Measurements from ENCODE around the gene DNAH1.

DNAH1 gene

DNA sequence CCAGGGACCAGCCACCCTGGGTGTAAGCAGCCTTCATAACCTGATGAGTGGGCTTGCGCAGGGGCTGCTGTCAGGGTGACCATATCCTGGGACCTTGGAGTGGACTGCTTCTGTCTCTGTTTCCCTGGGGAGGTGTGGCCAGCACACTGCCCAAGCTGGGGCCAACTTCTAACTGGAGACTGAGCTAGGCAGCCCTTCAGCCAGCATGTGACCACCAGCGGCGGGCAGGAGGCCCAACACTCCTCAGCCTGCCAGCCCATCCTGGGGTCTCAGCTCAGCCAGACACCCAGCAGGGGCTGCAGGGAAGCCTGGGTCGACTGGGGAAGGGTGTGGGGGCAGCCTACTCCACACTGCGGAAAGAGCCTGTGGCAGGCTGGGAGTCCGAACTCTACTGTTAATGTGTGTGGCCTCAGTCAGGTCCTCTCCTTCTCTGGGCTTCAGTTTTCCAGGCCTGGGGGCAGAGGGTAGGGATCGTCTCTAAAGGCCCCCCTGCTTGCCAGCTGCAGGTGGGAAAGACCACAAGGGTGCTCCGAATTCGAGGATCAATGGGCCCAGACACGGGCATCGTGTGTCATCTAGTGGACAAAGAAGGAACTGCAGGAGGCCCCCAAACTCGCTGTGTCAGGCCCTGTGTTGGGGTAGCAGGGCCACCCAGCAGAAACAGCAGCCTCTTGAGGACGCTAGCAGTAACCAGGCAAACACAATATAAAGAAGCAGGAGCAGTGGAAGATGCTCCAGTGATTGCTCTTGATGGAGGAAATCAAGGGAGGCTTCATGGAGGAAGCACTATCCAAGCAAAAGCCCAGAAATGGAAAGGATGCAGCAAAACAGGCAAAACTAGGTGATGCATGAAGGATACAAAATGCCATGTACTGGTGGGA, 130.8 kb downstream of the DNAH1 start:
- DNase-seq (ENCODE audit: low read depth): no peak

- no peak for DNase-seq (ENCODE audit: low read depth)
Observed at GRCh38 chr3:52447512-52448355, 131.6 kb downstream of the DNAH1 start.
